Fibroblast of skin of abdomen (primary cell): ENCODE measurements around the gene FOXJ2. TPM values are rescaled to one million over a fixed set of nuclear protein-coding genes. Genes with fewer than 3 reads are reported as not detected.
"Not testable (repeated sequence)": the region's sequence is repeated elsewhere in the genome, so short reads cannot be mapped to it uniquely, and the experiment has no call there.

Source experiments
- DNase-seq: peaks from one replicate; pipeline ENCODE4 v3.0.0-alpha.2; 2013
- polyA plus RNA-seq, 2 experiments: library from polyadenylated mRNA; unstranded; fragments of 120-200 nt; gene quantifications; one replicate each; pipeline ENCODE4 v1.2.1, GENCODE V29; 2013; ENCODE audit not compliant: insufficient read length in 2 of 2

FOXJ2 gene
- polyA plus RNA-seq (2013, experiment 1 of 2; ENCODE audit: insufficient read length): 19.7 TPM
- polyA plus RNA-seq (2013, experiment 2 of 2; ENCODE audit: insufficient read length): 19.3 TPM

- peak; percentile 76 for DNase-seq
Observed at GRCh38 chr12:8032242-8033152, at the start of gene FOXJ2. Gene FOXJ2 (plus strand): TSS chr12:8032716. CDS start chr12:8039833, 7,117 bp downstream.

- DNase-seq: not testable (repeated sequence)
Observed at GRCh38 chr12:7983019-7983418, 49.5 kb upstream of the FOXJ2 start.

- not testable (repeated sequence) for DNase-seq
Observed at GRCh38 chr12:7983460-7983859, 49.1 kb upstream of the FOXJ2 start.

- no peak for DNase-seq
Observed at GRCh38 chr12:7984900-7985299, 47.6 kb upstream of the FOXJ2 start.

GRCh38 chr12:7985802-7986418, 46.6 kb upstream of the FOXJ2 start:
- DNase-seq: no peak

- no peak for DNase-seq
Observed at GRCh38 chr12:7989827-7990491, 42.6 kb upstream of the FOXJ2 start.

GRCh38 chr12:7991535-7991934, 41.0 kb upstream of the FOXJ2 start:
- DNase-seq: no peak

GRCh38 chr12:7994731-7995205, 37.7 kb upstream of the FOXJ2 start:
- peak; percentile 97 for DNase-seq

- peak; percentile 92 for DNase-seq
Observed at GRCh38 chr12:7995266-7995963, 37.1 kb upstream of the FOXJ2 start.

- not testable (repeated sequence) for DNase-seq
Observed at GRCh38 chr12:8000827-8001226, 31.7 kb upstream of the FOXJ2 start.

- not testable (repeated sequence) for DNase-seq
Observed at GRCh38 chr12:8001496-8001895, 31.0 kb upstream of the FOXJ2 start.

GRCh38 chr12:8004897-8005296, 27.6 kb upstream of the FOXJ2 start:
- not testable (repeated sequence) for DNase-seq

- DNase-seq: no peak
Observed at GRCh38 chr12:8011331-8011730, 21.2 kb upstream of the FOXJ2 start.

- DNase-seq: no peak
Observed at GRCh38 chr12:8012651-8013309, 19.7 kb upstream of the FOXJ2 start.

GRCh38 chr12:8014836-8015235, 17.7 kb upstream of the FOXJ2 start:
- no peak for DNase-seq

- DNase-seq: not testable (repeated sequence)
Observed at GRCh38 chr12:8018213-8018612, 14.3 kb upstream of the FOXJ2 start.

GRCh38 chr12:8018666-8019581, 13.6 kb upstream of the FOXJ2 start:
- DNase-seq: no peak

- DNase-seq: peak; percentile 99
Observed at GRCh38 chr12:8026291-8026900, 6.1 kb upstream of the FOXJ2 start.

- DNase-seq: no peak
Observed at GRCh38 chr12:8027856-8028255, 4.7 kb upstream of the FOXJ2 start.

GRCh38 chr12:8028267-8028666, 4.2 kb upstream of the FOXJ2 start:
- DNase-seq: no peak
